Measurements from ENCODE around the gene DRGX.

DRGX gene

DNA sequence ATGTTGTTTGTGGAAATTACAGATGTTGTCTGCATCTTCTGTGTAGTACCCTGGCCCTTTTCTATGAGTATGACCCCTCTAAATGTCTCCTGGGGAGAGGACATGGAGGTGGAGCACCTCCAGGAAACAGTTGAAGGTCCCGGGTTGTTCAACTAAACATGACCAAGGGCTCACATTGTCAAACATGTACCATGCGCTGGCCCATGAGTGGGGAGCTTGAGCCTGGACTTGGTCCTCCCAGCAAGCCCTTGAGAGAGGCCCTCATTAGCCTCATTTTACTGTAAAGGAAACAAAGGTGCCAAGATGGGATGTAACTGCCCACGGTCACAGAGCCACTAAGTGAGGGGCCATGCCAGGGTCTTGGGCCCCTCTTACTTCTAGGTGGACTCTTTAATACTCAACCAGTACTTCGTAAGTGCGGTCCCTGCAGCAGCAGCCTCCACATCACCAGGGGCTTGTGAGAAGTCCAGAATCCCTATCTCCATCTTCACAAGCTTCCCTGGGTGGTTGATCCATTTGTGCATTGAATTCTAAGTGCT is 65.7 kb downstream of the DRGX start:
- Histone ChIP-seq H3K18ac (ENCODE audit: low read length) (no peak overlapping the region), H3K14ac (ENCODE audit: low read length) (no peak overlapping the region), H4K8ac (ENCODE audit: low read depth, low read length) (no peak overlapping the region), H2BK5ac (ENCODE audit: low read depth, low read length, poor library complexity) (no peak overlapping the region), H3K23ac (ENCODE audit: low read length) (no peak overlapping the region), H3K4me1 (ENCODE audit: control insufficient read depth in 1 of 2, insufficient read depth in 2 of 2, low read length in 2 of 2) (no peaks in the 10 kb centered on the region), H3K9ac (ENCODE audit: low read length) (no peak overlapping the region), H3K9me3 (ENCODE audit: insufficient read depth, low read depth, low read length) (peaks cover 1% of the 10 kb centered on the region), H2BK120ac (ENCODE audit: insufficient read depth, low read length, poor library complexity) (no peak overlapping the region), H4K12ac (ENCODE audit: low read depth, low read length) (no peak overlapping the region), H3K4me2 (ENCODE audit: low read length) (no peak overlapping the region), H2AK5ac (ENCODE audit: low read length) (no peak overlapping the region), H3K4me3 (ENCODE audit: low read depth, low read length) (no peak overlapping the region), H3K27me3 (ENCODE audit: insufficient read depth, low read length) (no peaks in the 10 kb centered on the region), H3K4ac (ENCODE audit: low read depth, low read length) (no peak overlapping the region), H3K27ac (ENCODE audit: low read depth, low read length) (no peak overlapping the region), H2BK12ac (ENCODE audit: low read length) (no peak overlapping the region), H4K91ac (ENCODE audit: low read depth, low read length) (no peak overlapping the region), H2AFZ (ENCODE audit: insufficient read depth, low read length, poor library complexity) (no peak overlapping the region), H3K79me2 (ENCODE audit: control insufficient read depth, insufficient read depth, low read length, poor library complexity) (no peaks in the 10 kb centered on the region), H3K36me3 (ENCODE audit: control insufficient read depth in 1 of 2, insufficient read depth in 2 of 2, low read length in 2 of 2) (no peaks in the 10 kb centered on the region), H3K79me1 (ENCODE audit: low read length) (no peaks in the 10 kb centered on the region)
- no peak for DNase-seq
- WGBS (ENCODE audit: extremely low coverage, insufficient coverage, insufficient read length), result no CpG with 5 or more reads among the region's 5 CpGs

DNA sequence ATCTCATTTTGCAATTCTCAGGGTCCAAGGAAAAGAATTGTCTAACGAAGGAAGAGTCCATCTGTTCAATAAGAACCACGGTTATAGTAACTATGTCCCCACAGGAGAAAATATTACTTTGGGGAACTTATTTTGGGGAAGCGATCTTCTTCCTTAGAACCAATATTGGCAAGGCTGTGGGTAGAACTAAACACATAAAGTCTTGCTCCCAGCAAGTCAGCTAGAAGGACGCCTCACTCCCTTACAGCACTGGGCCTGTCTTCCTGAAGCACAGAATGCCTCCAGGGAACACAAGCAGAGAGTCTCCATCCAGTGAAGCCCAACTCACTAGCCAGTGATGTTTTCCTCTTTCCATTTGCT is 66.8 kb downstream of the DRGX start:
- Histone ChIP-seq H3K4me3 (ENCODE audit: low read depth, low read length) (no peak overlapping the region), H3K9ac (ENCODE audit: low read length) (no peak overlapping the region), H4K91ac (ENCODE audit: low read depth, low read length) (no peak overlapping the region), H2AK5ac (ENCODE audit: low read length) (no peak overlapping the region), H3K18ac (ENCODE audit: low read length) (no peak overlapping the region), H3K9me3 (ENCODE audit: insufficient read depth, low read depth, low read length) (no peaks in the 10 kb centered on the region), H2BK5ac (ENCODE audit: low read depth, low read length, poor library complexity) (no peak overlapping the region), H3K79me2 (ENCODE audit: control insufficient read depth, insufficient read depth, low read length, poor library complexity) (no peaks in the 10 kb centered on the region), H2BK12ac (ENCODE audit: low read length) (no peak overlapping the region), H3K4me2 (ENCODE audit: low read length) (no peak overlapping the region), H3K14ac (ENCODE audit: low read length) (no peak overlapping the region), H2BK120ac (ENCODE audit: insufficient read depth, low read length, poor library complexity) (no peak overlapping the region), H3K27me3 (ENCODE audit: insufficient read depth, low read length) (peaks cover 3% of the 10 kb centered on the region), H3K4me1 (ENCODE audit: control insufficient read depth in 1 of 2, insufficient read depth in 2 of 2, low read length in 2 of 2) (no peaks in the 10 kb centered on the region), H3K23ac (ENCODE audit: low read length) (no peak overlapping the region), H4K8ac (ENCODE audit: low read depth, low read length) (no peak overlapping the region), H3K4ac (ENCODE audit: low read depth, low read length) (no peak overlapping the region), H3K79me1 (ENCODE audit: low read length) (no peaks in the 10 kb centered on the region), H4K12ac (ENCODE audit: low read depth, low read length) (no peak overlapping the region), H2AFZ (ENCODE audit: insufficient read depth, low read length, poor library complexity) (no peak overlapping the region), H3K36me3 (ENCODE audit: control insufficient read depth in 1 of 2, insufficient read depth in 2 of 2, low read length in 2 of 2) (no peaks in the 10 kb centered on the region), H3K27ac (ENCODE audit: low read depth, low read length) (no peak overlapping the region)
- DNase-seq, result no peak
- WGBS (ENCODE audit: extremely low coverage, insufficient coverage, insufficient read length), result no CpG with 5 or more reads among the region's 4 CpGs

DNA sequence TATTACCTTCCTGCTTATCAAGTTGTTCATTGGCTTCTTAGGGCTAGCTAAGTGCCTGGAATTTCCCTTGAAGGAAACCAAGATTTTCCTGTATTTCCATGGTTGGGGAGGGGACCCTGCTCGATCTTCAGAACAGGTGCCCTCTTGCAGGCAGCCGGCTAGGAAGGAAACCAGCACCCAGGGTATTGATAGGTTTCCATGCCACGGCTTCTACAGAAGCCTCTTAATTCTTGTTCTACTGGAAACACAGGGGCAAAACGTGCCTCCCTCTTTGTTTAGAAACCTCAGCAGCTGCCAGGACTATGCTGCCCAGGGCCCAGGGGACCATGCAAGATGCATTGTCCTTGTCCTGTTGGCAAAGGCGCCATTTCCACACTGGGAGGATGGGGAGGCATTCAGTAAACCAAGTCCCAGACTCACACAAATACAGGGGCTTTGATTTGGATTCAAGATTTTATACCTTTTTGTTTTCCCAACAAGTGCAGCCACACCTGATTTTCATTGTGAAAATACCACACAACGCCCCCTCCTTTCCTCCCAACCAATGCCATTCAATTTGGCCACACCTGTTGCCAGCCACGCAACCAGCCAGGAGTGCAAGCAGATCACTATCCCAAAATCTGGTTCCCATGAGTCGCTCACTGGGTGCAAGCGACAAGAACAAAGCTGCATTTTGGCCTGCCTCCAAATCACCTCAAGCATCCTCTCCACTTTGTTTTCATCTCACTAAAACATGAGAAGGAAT is 67.3 kb downstream of the DRGX start:
- Histone ChIP-seq H3K18ac (ENCODE audit: low read length) (no peak overlapping the region), H2BK12ac (ENCODE audit: low read length) (no peak overlapping the region), H4K91ac (ENCODE audit: low read depth, low read length) (no peak overlapping the region), H3K9ac (ENCODE audit: low read length) (no peak overlapping the region), H2AFZ (ENCODE audit: insufficient read depth, low read length, poor library complexity) (no peak overlapping the region), H3K27ac (ENCODE audit: low read depth, low read length) (no peak overlapping the region), H3K27me3 (ENCODE audit: insufficient read depth, low read length) (peaks cover 7% of the 10 kb centered on the region), H2AK5ac (ENCODE audit: low read length) (no peak overlapping the region), H3K4ac (ENCODE audit: low read depth, low read length) (no peak overlapping the region), H3K4me1 (ENCODE audit: control insufficient read depth in 1 of 2, insufficient read depth in 2 of 2, low read length in 2 of 2) (no peaks in the 10 kb centered on the region), H4K12ac (ENCODE audit: low read depth, low read length) (no peak overlapping the region), H3K9me3 (ENCODE audit: insufficient read depth, low read depth, low read length) (peaks cover 1% of the 10 kb centered on the region), H3K23ac (ENCODE audit: low read length) (no peak overlapping the region), H3K36me3 (ENCODE audit: control insufficient read depth in 1 of 2, insufficient read depth in 2 of 2, low read length in 2 of 2) (no peaks in the 10 kb centered on the region), H3K79me1 (ENCODE audit: low read length) (no peaks in the 10 kb centered on the region), H3K4me2 (ENCODE audit: low read length) (no peak overlapping the region), H3K4me3 (ENCODE audit: low read depth, low read length) (no peak overlapping the region), H4K8ac (ENCODE audit: low read depth, low read length) (no peak overlapping the region), H3K79me2 (ENCODE audit: control insufficient read depth, insufficient read depth, low read length, poor library complexity) (no peaks in the 10 kb centered on the region), H2BK5ac (ENCODE audit: low read depth, low read length, poor library complexity) (no peak overlapping the region), H2BK120ac (ENCODE audit: insufficient read depth, low read length, poor library complexity) (no peak overlapping the region), H3K14ac (ENCODE audit: low read length) (no peak overlapping the region)
- no CpG with 5 or more reads among the region's 9 CpGs for WGBS (ENCODE audit: extremely low coverage, insufficient coverage, insufficient read length)
- no peak for DNase-seq

DNA sequence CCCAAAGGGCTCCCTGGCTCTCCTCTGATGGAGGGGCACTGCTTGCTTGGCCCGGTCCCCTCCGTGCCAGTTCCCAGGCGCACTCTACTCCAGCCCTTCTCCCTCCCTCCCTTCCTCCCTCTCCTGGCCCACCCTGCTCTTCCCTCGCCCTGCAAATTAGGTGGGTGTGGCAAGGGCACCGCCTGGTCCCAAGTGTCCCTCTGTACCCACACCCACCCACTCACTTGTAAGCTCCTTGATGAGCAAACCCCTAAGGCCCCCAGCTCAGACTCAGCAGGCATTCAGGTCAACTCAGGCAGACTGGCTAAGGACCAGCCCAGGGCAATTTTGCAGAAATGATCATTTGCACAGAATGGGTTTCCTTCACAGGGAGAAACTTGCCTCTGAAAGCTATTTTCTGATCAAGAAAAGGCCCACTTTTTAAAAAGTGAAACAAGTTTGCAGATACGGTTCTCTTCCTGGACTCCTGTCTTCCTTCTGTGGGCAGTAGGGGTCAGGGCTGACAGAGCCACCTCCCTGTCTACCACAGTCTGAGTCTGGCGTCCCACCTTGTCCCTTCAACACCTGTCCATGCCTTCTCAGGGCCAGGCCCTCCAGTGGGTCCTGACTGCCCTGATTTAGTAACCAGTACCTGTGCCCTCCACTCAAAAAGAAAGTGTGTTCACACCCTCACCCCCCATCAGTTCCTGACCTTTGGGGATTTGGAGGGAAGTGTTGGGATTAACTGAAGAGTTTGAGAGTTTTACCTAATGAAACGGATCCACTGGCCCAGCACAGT is 68.7 kb downstream of the DRGX start:
- Histone ChIP-seq H3K79me1 (ENCODE audit: low read length) (no peaks in the 10 kb centered on the region), H3K9me3 (ENCODE audit: insufficient read depth, low read depth, low read length) (peaks cover 1% of the 10 kb centered on the region), H2BK5ac (ENCODE audit: low read depth, low read length, poor library complexity) (no peak overlapping the region), H3K27ac (ENCODE audit: low read depth, low read length) (no peak overlapping the region), H3K23ac (ENCODE audit: low read length) (no peak overlapping the region), H3K4me2 (ENCODE audit: low read length) (no peak overlapping the region), H2AFZ (ENCODE audit: insufficient read depth, low read length, poor library complexity) (no peak overlapping the region), H3K4me1 (ENCODE audit: control insufficient read depth in 1 of 2, insufficient read depth in 2 of 2, low read length in 2 of 2) (no peaks in the 10 kb centered on the region), H3K18ac (ENCODE audit: low read length) (no peak overlapping the region), H2BK120ac (ENCODE audit: insufficient read depth, low read length, poor library complexity) (no peak overlapping the region), H4K91ac (ENCODE audit: low read depth, low read length) (no peak overlapping the region), H2BK12ac (ENCODE audit: low read length) (no peak overlapping the region), H2AK5ac (ENCODE audit: low read length) (no peak overlapping the region), H4K12ac (ENCODE audit: low read depth, low read length) (no peak overlapping the region), H3K36me3 (ENCODE audit: control insufficient read depth in 1 of 2, insufficient read depth in 2 of 2, low read length in 2 of 2) (no peaks in the 10 kb centered on the region), H3K9ac (ENCODE audit: low read length) (no peak overlapping the region), H3K79me2 (ENCODE audit: control insufficient read depth, insufficient read depth, low read length, poor library complexity) (no peaks in the 10 kb centered on the region), H4K8ac (ENCODE audit: low read depth, low read length) (no peak overlapping the region), H3K14ac (ENCODE audit: low read length) (no peak overlapping the region), H3K4me3 (ENCODE audit: low read depth, low read length) (no peak overlapping the region), H3K27me3 (ENCODE audit: insufficient read depth, low read length) (peaks cover 7% of the 10 kb centered on the region), H3K4ac (ENCODE audit: low read depth, low read length) (no peak overlapping the region)
- DNase-seq, result no peak
- WGBS (ENCODE audit: extremely low coverage, insufficient coverage, insufficient read length), result no CpG with 5 or more reads among the region's 8 CpGs
